ENCODE results near the gene GP1BA. TPM values are rescaled to one million over a fixed set of nuclear protein-coding genes. Genes with fewer than 3 reads are reported as not detected.

GP1BA gene
- total RNA-seq, 1 donor from 2014 or later: not detected

GRCh38 chr17:4946312-4946976 is 14.4 kb downstream of the GP1BA start:
- Histone ChIP-seq H3K27me3 (ENCODE audit: control insufficient read depth, insufficient read depth, low read length) (no peaks in the 10 kb centered on the region), H3K36me3 (ENCODE audit: control insufficient read depth, insufficient read depth, low read length) (peaks cover 1% of the 10 kb centered on the region), H3K4me3 (ENCODE audit: low read depth, low read length) (peak overlapping the region; percentile 91)
- DNase-seq (ENCODE audit: low read depth): no peak
- no peak for TF ChIP-seq CTCF (IDR thresholded peaks at IDR 0.05; ENCODE audit: insufficient read depth, low read length, poor library complexity, severe bottlenecking)

GRCh38 chr17:4947010-4947410 is 14.9 kb downstream of the GP1BA start:
- Histone ChIP-seq H3K36me3 (ENCODE audit: control insufficient read depth, insufficient read depth, low read length) (peaks cover 1% of the 10 kb centered on the region), H3K27me3 (ENCODE audit: control insufficient read depth, insufficient read depth, low read length) (no peaks in the 10 kb centered on the region), H3K4me3 (ENCODE audit: low read depth, low read length) (peak overlapping the region; percentile 91)
- DNase-seq (ENCODE audit: low read depth): no peak
- no peak for TF ChIP-seq CTCF (IDR thresholded peaks at IDR 0.05; ENCODE audit: insufficient read depth, low read length, poor library complexity, severe bottlenecking)

GRCh38 chr17:4947411-4948165 is 15.5 kb downstream of the GP1BA start:
- Histone ChIP-seq H3K36me3 (ENCODE audit: control insufficient read depth, insufficient read depth, low read length) (peaks cover 1% of the 10 kb centered on the region), H3K27me3 (ENCODE audit: control insufficient read depth, insufficient read depth, low read length) (no peaks in the 10 kb centered on the region), H3K4me3 (ENCODE audit: low read depth, low read length) (peak overlapping the region; percentile 91)
- no peak for DNase-seq (ENCODE audit: low read depth)
- TF ChIP-seq CTCF (IDR thresholded peaks at IDR 0.05; ENCODE audit: insufficient read depth, low read length, poor library complexity, severe bottlenecking): no peak

- TF ChIP-seq CTCF (IDR thresholded peaks at IDR 0.05; ENCODE audit: insufficient read depth, low read length, poor library complexity, severe bottlenecking): no peak
- Histone ChIP-seq H3K4me3 (ENCODE audit: low read depth, low read length) (peak within 1 kb of the TSS; percentile 91), H3K36me3 (ENCODE audit: control insufficient read depth, insufficient read depth, low read length) (peaks cover 1% of the 10 kb centered on the region), H3K27me3 (ENCODE audit: control insufficient read depth, insufficient read depth, low read length) (no peaks in the 10 kb centered on the region)
- DNase-seq (ENCODE audit: low read depth): no peak
Measured at GRCh38 chr17:4948166-4948930, 16.3 kb downstream of the GP1BA start, which contains the start of gene PFN1. PFN1 (minus strand) TSS chr17:4948530; CDS start chr17:4948394, 136 bp downstream.

- H3K27me3 ChIP-seq (ENCODE audit: control insufficient read depth, insufficient read depth, low read length): no peaks in the 10 kb centered on the region
- peaks cover 1% of the 10 kb centered on the region for H3K36me3 ChIP-seq (ENCODE audit: control insufficient read depth, insufficient read depth, low read length)
- no peak for DNase-seq (ENCODE audit: low read depth)
- TF ChIP-seq CTCF (IDR thresholded peaks at IDR 0.05; ENCODE audit: insufficient read depth, low read length, poor library complexity, severe bottlenecking): no peak
- peak overlapping the region; percentile 91 for H3K4me3 ChIP-seq (ENCODE audit: low read depth, low read length)
Measured at GRCh38 chr17:4948931-4949320, 16.8 kb downstream of the GP1BA start.

Measured in kidney epithelial cell (primary cell).